HCT116 (cell line): ENCODE results near the gene ZNF423. TPM values are rescaled to one million over a fixed set of nuclear protein-coding genes. Genes with fewer than 3 reads are reported as not detected.
A peak's percentile ranks its signal among the peaks of the same experiment; 100 is the strongest.

Experiments used
- ATAC-seq: fragments of 200-7000 bp; cut with Tn5 transposase; 2 replicates; pipeline ENCODE4 v1.9.1; 2020; ENCODE audit warnings: mild to moderate bottlenecking, moderate library complexity
- BruUV-seq: library from RNA; stranded (reverse); fragments of 400-500 nt; replicated peaks from 2 replicates; lab custom pipeline; 2021; lab: Mats Ljungman, UMichigan
- CTCF ChIA-PET: fragments of 300-600 bp; sonication (Branson Sonifier 250); formaldehyde crosslinking; loops from one replicate; lab custom pipeline; 2021; ENCODE audit warnings: antibody characterized with exemption; lab: Charles Lee
- POLR2A ChIA-PET: fragments of 300-600, 350-600 bp; sonication (Branson Sonifier 250); formaldehyde crosslinking; loops from one replicate; lab custom pipeline; 2021; ENCODE audit warnings: antibody characterized with exemption; lab: Charles Lee
- RAD21 ChIA-PET, 2 experiments: fragments of 300-600 bp; sonication (Branson Sonifier 250); formaldehyde crosslinking; loops; one replicate each; lab custom pipeline; 2023; ENCODE audit warnings: low total read pairs in 2 of 2; ENCODE audit not compliant: uncharacterized antibody in 2 of 2, unreplicated experiment in 2 of 2, low non-redundant PET in 1 of 2; lab: Charles Lee
- DNase-seq: peaks from one replicate; pipeline ENCODE4 v3.0.0-alpha.2; 2010; ENCODE audit warnings: low read depth, low spot score
- H2AFZ ChIP-seq: fragments of 200-600 bp; shearing (Covaris generic), sonication (generic); 2 replicates; pipeline ENCODE4 v1.6.1; 2017; ENCODE audit warnings: low read depth, mixed run types, mixed read lengths, antibody characterized with exemption, low read length; ENCODE audit not compliant: poor library complexity, severe bottlenecking
- H3K27ac ChIP-seq: 2 replicates; pipeline ENCODE4 v1.5.1; 2012; ENCODE audit warnings: low read depth, low read length
- H3K27me3 ChIP-seq: fragments of 200-600 bp; sonication (generic); 2 replicates; pipeline ENCODE4 v1.6.1; 2016; ENCODE audit warnings: mixed run types, low read length, mixed read lengths; ENCODE audit not compliant: insufficient read depth
- H3K36me3 ChIP-seq, 2 experiments: fragments of 200-500 bp in 1 of 2; fragments of 200-600 bp in 1 of 2; sonication (Bioruptor generic) in 1 of 2; sonication (generic) in 1 of 2; 2 replicates each; pipeline versions ENCODE4 v1.5.1 to v1.6.1; 2014 to 2016; ENCODE audit warnings: low read length in 2 of 2, inconsistent platforms in 1 of 2, mixed read lengths in 1 of 2, mixed run types in 1 of 2; ENCODE audit not compliant: insufficient read depth in 2 of 2, control insufficient read depth in 1 of 2
- H3K4me1 ChIP-seq, 2 experiments: fragments of 200-600 bp in 1 of 2; sonication (generic) in 1 of 2; 2 replicates each; pipeline versions ENCODE4 v1.5.1 to v1.6.1; 2012 to 2017; ENCODE audit warnings: low read length in 2 of 2, inconsistent platforms in 1 of 2, mild to moderate bottlenecking in 1 of 2, mixed read lengths in 1 of 2, mixed run types in 1 of 2, moderate library complexity in 1 of 2; ENCODE audit not compliant: insufficient read depth in 2 of 2, control insufficient read depth in 1 of 2
- H3K4me2 ChIP-seq: fragments of 200-600 bp; sonication (generic); 2 replicates; pipeline ENCODE4 v1.6.1; 2017; ENCODE audit warnings: mixed run types, low read length, mixed read lengths
- H3K4me3 ChIP-seq, 2 experiments: fragments of 200-600 bp in 1 of 2; sonication (generic) in 1 of 2; replicated peaks in 1 of 2; 2 replicates each; pipeline ENCODE4 v1.5.1; 2011 to 2016; ENCODE audit warnings: low read length in 2 of 2, control low read depth in 1 of 2, low read depth in 1 of 2, mild to moderate bottlenecking in 1 of 2, mixed read lengths in 1 of 2, mixed run types in 1 of 2
- H3K79me2 ChIP-seq: fragments of 200-600 bp; sonication (generic); 2 replicates; pipeline ENCODE4 v1.6.1; 2017; ENCODE audit warnings: mild to moderate bottlenecking, mixed run types, low read length, moderate library complexity, mixed read lengths; ENCODE audit not compliant: insufficient read depth
- H3K9ac ChIP-seq: fragments of 200-600 bp; sonication (generic); 2 replicates; pipeline ENCODE4 v1.6.1; 2016; ENCODE audit warnings: low read length, mixed read lengths
- H3K9me2 ChIP-seq: fragments of 200-600 bp; sonication (generic), shearing (Covaris generic); 2 replicates; pipeline ENCODE4 v1.6.1; 2017; ENCODE audit warnings: mixed run types, mild to moderate bottlenecking, moderate library complexity; ENCODE audit not compliant: insufficient read depth
- H3K9me3 ChIP-seq, 2 experiments: fragments of 200-500 bp in 1 of 2; fragments of 200-600 bp in 1 of 2; sonication (Bioruptor generic) in 1 of 2; sonication (generic) in 1 of 2; 2 replicates each; pipeline ENCODE4 v1.6.1; 2014 to 2017; ENCODE audit warnings: low read length in 2 of 2, mixed read lengths in 2 of 2, inconsistent platforms in 1 of 2, low read depth in 1 of 2, mild to moderate bottlenecking in 1 of 2, mixed run types in 1 of 2, moderate library complexity in 1 of 2; ENCODE audit not compliant: control insufficient read depth in 1 of 2, insufficient read depth in 1 of 2
- H4K20me1 ChIP-seq: fragments of 200-600 bp; sonication (generic), shearing (Covaris generic); 2 replicates; pipeline ENCODE4 v1.6.1; 2017; ENCODE audit warnings: mixed run types, mild to moderate bottlenecking, moderate library complexity; ENCODE audit not compliant: insufficient read depth
- CEBPB ChIP-seq: IDR thresholded peaks from 2 replicates; pipeline ENCODE4 v1.6.1; 2012; ENCODE audit warnings: low read depth
- EGR1 ChIP-seq: IDR thresholded peaks from 2 replicates; pipeline ENCODE4 v1.6.1; 2012; ENCODE audit warnings: low read depth
- ELF1 ChIP-seq: IDR thresholded peaks from 2 replicates; pipeline ENCODE4 v1.6.1; 2012; ENCODE audit warnings: low read depth, borderline replicate concordance
- EZH2 ChIP-seq: fragments of 200-600 bp; sonication (generic); IDR thresholded peaks from 2 replicates; pipeline ENCODE4 v1.6.1; 2017; ENCODE audit warnings: antibody characterized with exemption, mixed run types
- EZH2phosphoT487 ChIP-seq: fragments of 200-600 bp; IDR thresholded peaks from 2 replicates; pipeline ENCODE4 v1.6.1; 2018; ENCODE audit warnings: antibody characterized with exemption, borderline replicate concordance
- FOSL1 ChIP-seq: IDR thresholded peaks from 2 replicates; pipeline ENCODE4 v1.6.1; 2012; ENCODE audit warnings: low read depth
- POLR2A ChIP-seq: IDR thresholded peaks from 2 replicates; pipeline ENCODE4 v1.7.0; 2011; ENCODE audit warnings: borderline replicate concordance; ENCODE audit not compliant: insufficient read depth, insufficient read length; ENCODE audit errors: extremely low read depth
- POLR2AphosphoS5 ChIP-seq: IDR thresholded peaks from 2 replicates; pipeline ENCODE4 v1.6.1; 2011; ENCODE audit warnings: mild to moderate bottlenecking, low read depth, low read length, moderate library complexity
- SP1 ChIP-seq: IDR thresholded peaks from 2 replicates; pipeline ENCODE4 v1.6.1; 2012; ENCODE audit warnings: low read depth
- SRF ChIP-seq: IDR thresholded peaks from 2 replicates; pipeline ENCODE4 v1.6.1; 2012; ENCODE audit warnings: low read depth
- TCF7L2 ChIP-seq: IDR thresholded peaks from 2 replicates; pipeline ENCODE4 v1.7.0; 2011; ENCODE audit warnings: borderline replicate concordance, inconsistent platforms; ENCODE audit not compliant: insufficient read depth, insufficient read length; ENCODE audit errors: extremely low read depth
- YY1 ChIP-seq: IDR thresholded peaks from 2 replicates; pipeline ENCODE4 v1.6.1; 2011; ENCODE audit warnings: low read length, low read depth, moderate library complexity, mild to moderate bottlenecking; ENCODE audit not compliant: insufficient replicate concordance; ENCODE audit errors: extremely low read depth
- intact Hi-C: fragments of 100-400 bp; cut with micrococcal nuclease; formaldehyde crosslinking; loops from 2 replicates; pipeline ENCODE4 v1.10.0; 2022
- total RNA-seq: library from RNA; stranded (reverse); gene quantifications from one replicate; pipeline ENCODE4 v1.2.1, GENCODE V29; 2021; ENCODE audit not compliant: unreplicated experiment
- TF ChIP-seq, protein P1 (sequence below): IDR thresholded peaks from 2 replicates; pipeline ENCODE4 v1.6.1; 2011; ENCODE audit warnings: mild to moderate bottlenecking, low read length, moderate library complexity; ENCODE audit not compliant: insufficient replicate concordance; ENCODE audit errors: extremely low read depth
- TF ChIP-seq, protein P2 (sequence below): IDR thresholded peaks from 2 replicates; pipeline ENCODE4 v1.6.1; 2012; ENCODE audit warnings: low read depth
- TF ChIP-seq, protein P3 (sequence below): IDR thresholded peaks from 2 replicates; pipeline ENCODE4 v1.6.1; 2012
- TF ChIP-seq, protein P4 (sequence below): IDR thresholded peaks from 2 replicates; pipeline ENCODE4 v1.6.1; 2012

Gene ZNF423
- total RNA-seq, 1 experiment from 2014 or later: 0.22 TPM

DNA sequence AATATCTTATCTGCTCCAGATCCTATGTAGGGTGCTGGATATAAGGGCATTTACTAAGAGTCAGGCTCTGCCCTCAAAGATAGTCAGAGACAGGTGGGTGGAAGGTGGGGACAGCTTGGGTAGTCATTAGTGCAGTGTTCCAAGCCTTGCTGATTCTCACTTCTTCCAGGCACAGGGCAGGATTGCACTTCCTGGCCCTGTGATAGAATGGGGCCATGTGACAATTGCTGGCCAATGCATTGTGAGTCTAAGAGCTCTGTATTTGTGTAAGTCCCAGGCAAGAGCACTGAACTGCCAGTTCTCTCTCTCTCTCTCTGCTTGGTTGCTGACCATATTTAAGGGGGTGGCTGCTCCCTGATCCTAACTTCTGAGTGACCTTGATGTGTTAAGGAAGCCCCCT lies 370.2 kb downstream of the ZNF423 start:
- H3K9me2 ChIP-seq: no peaks in the 10 kb centered on the region
- H4K20me1 ChIP-seq: no peaks in the 10 kb centered on the region
- intact Hi-C loops: no loop called here
- ChIA-PET RAD21 (no interaction called here), POLR2A (no interaction called here), CTCF (no interaction called here)
- no peaks in the 10 kb centered on the region for H3K79me2 ChIP-seq
- H3K9me3 ChIP-seq: no peaks in the 10 kb centered on the region
- no peak for ATAC-seq
- H3K27me3 ChIP-seq: 0 out of 2 replicates have a peak, but pooled peaks cover 6% of the 10 kb centered on the region
- no peaks in the 10 kb centered on the region for H3K36me3 ChIP-seq
- no peak overlapping the region for H2AFZ ChIP-seq
- DNase-seq: no peak
- BruUV-seq: no TSS peak
- peaks cover 0 to 6% of the 10 kb centered on the region in 2 experiments; a peak in 1 of 4 replicates for H3K4me1 ChIP-seq
- no peak for TF ChIP-seq YY1
- TF ChIP-seq, protein P1, sequence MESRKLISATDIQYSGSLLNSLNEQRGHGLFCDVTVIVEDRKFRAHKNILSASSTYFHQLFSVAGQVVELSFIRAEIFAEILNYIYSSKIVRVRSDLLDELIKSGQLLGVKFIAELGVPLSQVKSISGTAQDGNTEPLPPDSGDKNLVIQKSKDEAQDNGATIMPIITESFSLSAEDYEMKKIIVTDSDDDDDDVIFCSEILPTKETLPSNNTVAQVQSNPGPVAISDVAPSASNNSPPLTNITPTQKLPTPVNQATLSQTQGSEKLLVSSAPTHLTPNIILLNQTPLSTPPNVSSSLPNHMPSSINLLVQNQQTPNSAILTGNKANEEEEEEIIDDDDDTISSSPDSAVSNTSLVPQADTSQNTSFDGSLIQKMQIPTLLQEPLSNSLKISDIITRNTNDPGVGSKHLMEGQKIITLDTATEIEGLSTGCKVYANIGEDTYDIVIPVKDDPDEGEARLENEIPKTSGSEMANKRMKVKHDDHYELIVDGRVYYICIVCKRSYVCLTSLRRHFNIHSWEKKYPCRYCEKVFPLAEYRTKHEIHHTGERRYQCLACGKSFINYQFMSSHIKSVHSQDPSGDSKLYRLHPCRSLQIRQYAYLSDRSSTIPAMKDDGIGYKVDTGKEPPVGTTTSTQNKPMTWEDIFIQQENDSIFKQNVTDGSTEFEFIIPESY: no peak
- H3K9ac ChIP-seq: no peak overlapping the region
- H3K27ac ChIP-seq: no peak overlapping the region
- H3K4me2 ChIP-seq: no peak overlapping the region
- H3K4me3 ChIP-seq: no peak overlapping the region

DNA sequence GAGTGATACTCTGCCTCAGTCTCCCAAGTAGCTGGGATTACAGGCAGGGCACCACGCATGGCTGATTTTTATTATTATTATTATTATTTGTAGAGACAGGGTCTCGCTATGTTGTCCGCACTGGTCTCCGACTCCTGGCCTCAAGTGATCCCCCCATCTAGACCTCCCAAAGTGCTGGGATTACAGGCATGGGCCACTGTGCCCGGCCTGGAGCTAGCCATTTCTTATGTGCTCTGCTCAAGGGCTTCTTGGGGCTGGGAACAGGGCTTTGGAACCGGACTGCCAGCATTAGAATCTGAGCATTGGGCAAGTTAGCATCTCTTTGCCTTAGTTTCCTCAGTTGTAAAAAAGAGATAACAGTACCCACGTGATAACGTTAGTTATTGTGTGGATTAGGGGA lies 371.0 kb downstream of the ZNF423 start:
- intact Hi-C loops: no loop called here
- ChIA-PET POLR2A (no interaction called here), CTCF (no interaction called here), RAD21 (no interaction called here)
- H4K20me1 ChIP-seq: no peaks in the 10 kb centered on the region
- H3K79me2 ChIP-seq: no peaks in the 10 kb centered on the region
- H3K9ac ChIP-seq: no peak overlapping the region
- DNase-seq: no peak
- no peaks in the 10 kb centered on the region for H3K9me3 ChIP-seq
- H3K4me2 ChIP-seq: peak overlapping the region; percentile 42; the same call in 1 of the 2 replicates
- no TSS peak for BruUV-seq
- no peaks in the 10 kb centered on the region for H3K9me2 ChIP-seq
- no peaks in the 10 kb centered on the region for H3K36me3 ChIP-seq
- 0 out of 2 replicates have a peak, but pooled peaks cover 6% of the 10 kb centered on the region for H3K27me3 ChIP-seq
- no peak overlapping the region for H3K27ac ChIP-seq
- H3K4me1 ChIP-seq: peaks cover 0 to 6% of the 10 kb centered on the region in 2 experiments; a peak in 1 of 4 replicates
- no peak overlapping the region for H2AFZ ChIP-seq
- ATAC-seq: no peak
- H3K4me3 ChIP-seq: no peak overlapping the region
- no peak for TF ChIP-seq EGR1
- TF ChIP-seq, protein P2, sequence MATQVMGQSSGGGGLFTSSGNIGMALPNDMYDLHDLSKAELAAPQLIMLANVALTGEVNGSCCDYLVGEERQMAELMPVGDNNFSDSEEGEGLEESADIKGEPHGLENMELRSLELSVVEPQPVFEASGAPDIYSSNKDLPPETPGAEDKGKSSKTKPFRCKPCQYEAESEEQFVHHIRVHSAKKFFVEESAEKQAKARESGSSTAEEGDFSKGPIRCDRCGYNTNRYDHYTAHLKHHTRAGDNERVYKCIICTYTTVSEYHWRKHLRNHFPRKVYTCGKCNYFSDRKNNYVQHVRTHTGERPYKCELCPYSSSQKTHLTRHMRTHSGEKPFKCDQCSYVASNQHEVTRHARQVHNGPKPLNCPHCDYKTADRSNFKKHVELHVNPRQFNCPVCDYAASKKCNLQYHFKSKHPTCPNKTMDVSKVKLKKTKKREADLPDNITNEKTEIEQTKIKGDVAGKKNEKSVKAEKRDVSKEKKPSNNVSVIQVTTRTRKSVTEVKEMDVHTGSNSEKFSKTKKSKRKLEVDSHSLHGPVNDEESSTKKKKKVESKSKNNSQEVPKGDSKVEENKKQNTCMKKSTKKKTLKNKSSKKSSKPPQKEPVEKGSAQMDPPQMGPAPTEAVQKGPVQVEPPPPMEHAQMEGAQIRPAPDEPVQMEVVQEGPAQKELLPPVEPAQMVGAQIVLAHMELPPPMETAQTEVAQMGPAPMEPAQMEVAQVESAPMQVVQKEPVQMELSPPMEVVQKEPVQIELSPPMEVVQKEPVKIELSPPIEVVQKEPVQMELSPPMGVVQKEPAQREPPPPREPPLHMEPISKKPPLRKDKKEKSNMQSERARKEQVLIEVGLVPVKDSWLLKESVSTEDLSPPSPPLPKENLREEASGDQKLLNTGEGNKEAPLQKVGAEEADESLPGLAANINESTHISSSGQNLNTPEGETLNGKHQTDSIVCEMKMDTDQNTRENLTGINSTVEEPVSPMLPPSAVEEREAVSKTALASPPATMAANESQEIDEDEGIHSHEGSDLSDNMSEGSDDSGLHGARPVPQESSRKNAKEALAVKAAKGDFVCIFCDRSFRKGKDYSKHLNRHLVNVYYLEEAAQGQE: no peak
- TF ChIP-seq POLR2A: no peak
- no peak for TF ChIP-seq FOSL1
- TF ChIP-seq CEBPB: no peak
- no peak for TF ChIP-seq EZH2phosphoT487
- TF ChIP-seq ELF1: no peak
- TF ChIP-seq EZH2: no peak
- TF ChIP-seq, protein P3, sequence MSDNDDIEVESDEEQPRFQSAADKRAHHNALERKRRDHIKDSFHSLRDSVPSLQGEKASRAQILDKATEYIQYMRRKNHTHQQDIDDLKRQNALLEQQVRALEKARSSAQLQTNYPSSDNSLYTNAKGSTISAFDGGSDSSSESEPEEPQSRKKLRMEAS: no peak
- no peak for TF ChIP-seq POLR2AphosphoS5
- no peak for TF ChIP-seq SP1
- TF ChIP-seq, protein P4, sequence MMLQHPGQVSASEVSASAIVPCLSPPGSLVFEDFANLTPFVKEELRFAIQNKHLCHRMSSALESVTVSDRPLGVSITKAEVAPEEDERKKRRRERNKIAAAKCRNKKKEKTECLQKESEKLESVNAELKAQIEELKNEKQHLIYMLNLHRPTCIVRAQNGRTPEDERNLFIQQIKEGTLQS: no peak
- TF ChIP-seq TCF7L2: no peak
- no peak for TF ChIP-seq SRF
